ENCODE results near the gene TTC38.
"Not testable (repeated sequence)": the region's sequence is repeated elsewhere in the genome, so short reads cannot be mapped to it uniquely, and the experiment has no call there.

Gene TTC38

GRCh38 chr22:46262449-46263215 is 5.2 kb upstream of the TTC38 start:
- H3K4me1 ChIP-seq (ENCODE audit: control insufficient read depth, insufficient read depth, low read length) = no peaks in the 10 kb centered on the region
- POLR2A ChIA-PET = no interaction called here
- no peaks in the 10 kb centered on the region for H3K9me3 ChIP-seq (ENCODE audit: control insufficient read depth, insufficient read depth, low read depth, low read length)
- H3K27ac ChIP-seq (ENCODE audit: extremely low read depth, low read depth, low read length) = no peak overlapping the region
- CTCF ChIA-PET = no interaction called here
- TF ChIP-seq ZNF157 (tag by site-specific recombination; IDR thresholded peaks at IDR 0.05) (no peak), ZNF433 (tag by site-specific recombination; IDR thresholded peaks at IDR 0.05; ENCODE audit: low read depth) (no peak), GLI2 (tag by site-specific recombination; IDR thresholded peaks at IDR 0.05; ENCODE audit: borderline replicate concordance, low read depth) (no peak), ZNF202 (tag by site-specific recombination; IDR thresholded peaks at IDR 0.05; ENCODE audit: borderline replicate concordance) (no peak), IKZF3 (tag by site-specific recombination; IDR thresholded peaks at IDR 0.05) (no peak), ZNF426 (tag by site-specific recombination; IDR thresholded peaks at IDR 0.05) (no peak), HOXC10 (CRISPR knock-in tag; IDR thresholded peaks at IDR 0.05) (no peak)
- H3K4me3 ChIP-seq (ENCODE audit: low read depth, low read length) = no peak overlapping the region
- H3K36me3 ChIP-seq (ENCODE audit: control insufficient read depth in 2 of 2, insufficient read depth in 1 of 2, low read length in 2 of 2) = no peaks in the 10 kb centered on the region

- TF ChIP-seq ZNF404 (tag by site-specific recombination; IDR thresholded peaks at IDR 0.05) (no peak), ZNF2 (tag by site-specific recombination; IDR thresholded peaks at IDR 0.05) (no peak), KLF9 (tag by site-specific recombination; IDR thresholded peaks at IDR 0.05; ENCODE audit: low read depth) (no peak), GLIS1 (tag by site-specific recombination; IDR thresholded peaks at IDR 0.05) (no peak), ZNF155 (tag by site-specific recombination; IDR thresholded peaks at IDR 0.05) (no peak), SP2 (tag by site-specific recombination; IDR thresholded peaks at IDR 0.05) (no peak), ZNF701 (tag by site-specific recombination; IDR thresholded peaks at IDR 0.05) (no peak), ZNF366 (tag by site-specific recombination; conservative IDR thresholded peaks at IDR 0.05) (no peak), ZNF394 (tag by site-specific recombination; IDR thresholded peaks at IDR 0.05; ENCODE audit: borderline replicate concordance) (no peak), SP3 (tag by site-specific recombination; IDR thresholded peaks at IDR 0.05) (no peak), ZFP69B (tag by site-specific recombination; IDR thresholded peaks at IDR 0.05) (no peak), ZNF514 (tag by site-specific recombination; IDR thresholded peaks at IDR 0.05) (no peak), IKZF3 (tag by site-specific recombination; IDR thresholded peaks at IDR 0.05) (no peak), ZSCAN5A (tag by site-specific recombination; IDR thresholded peaks at IDR 0.05) (no peak)
- no peak within 1 kb of the TSS for H3K27ac ChIP-seq (ENCODE audit: extremely low read depth, low read depth, low read length)
- ChIA-PET CTCF (no interaction called here), POLR2A (no interaction called here)
- no peaks in the 10 kb centered on the region for H3K9me3 ChIP-seq (ENCODE audit: control insufficient read depth, insufficient read depth, low read depth, low read length)
- no peaks in the 10 kb centered on the region for H3K36me3 ChIP-seq (ENCODE audit: control insufficient read depth in 2 of 2, insufficient read depth in 1 of 2, low read length in 2 of 2)
- H3K4me3 ChIP-seq (ENCODE audit: low read depth, low read length) = no peak within 1 kb of the TSS
- H3K4me1 ChIP-seq (ENCODE audit: control insufficient read depth, insufficient read depth, low read length) = no peaks in the 10 kb centered on the region
Observed at GRCh38 chr22:46263216-46263590, 4.6 kb upstream of the TTC38 start, which contains the start of gene PKDREJ. TSS of gene PKDREJ (minus strand) at chr22:46263343. CDS start at chr22:46263322, 21 bp downstream.

GRCh38 chr22:46264520-46264919 is 3.3 kb upstream of the TTC38 start:
- H3K9me3 ChIP-seq (ENCODE audit: control insufficient read depth, insufficient read depth, low read depth, low read length); POLR2A ChIA-PET; CTCF ChIA-PET; H3K36me3 ChIP-seq (ENCODE audit: control insufficient read depth in 2 of 2, insufficient read depth in 1 of 2, low read length in 2 of 2); H3K4me3 ChIP-seq (ENCODE audit: low read depth, low read length); H3K27ac ChIP-seq (ENCODE audit: extremely low read depth, low read depth, low read length); H3K4me1 ChIP-seq (ENCODE audit: control insufficient read depth, insufficient read depth, low read length): not testable (repeated sequence)
